K562 (cell line): ENCODE data around the gene AURKB. TPM values are rescaled to one million over a fixed set of nuclear protein-coding genes. Genes with fewer than 3 reads are reported as not detected.

Experiments
- BRD9 ChIP-seq: fragments of 450-650 bp; IDR thresholded peaks from 2 replicates; pipeline ENCODE4 v1.6.1; 2018; ENCODE audit warnings: low read depth; ENCODE audit not compliant: partially characterized antibody
- COPS2 ChIP-seq: fragments of 450-650 bp; conservative IDR thresholded peaks from 2 replicates; pipeline ENCODE4 v1.6.1; 2016; ENCODE audit warnings: mild to moderate bottlenecking, moderate library complexity
- ETV1 ChIP-seq: fragments of 450-650 bp; conservative IDR thresholded peaks from 2 replicates; pipeline ENCODE4 v1.6.1; 2016; ENCODE audit warnings: missing genetic modification characterization, control low read depth, low read depth, missing compliant biosample characterization
- GTF2F1 ChIP-seq: IDR thresholded peaks from 2 replicates; pipeline ENCODE4 v1.6.1; 2011; ENCODE audit warnings: low read depth, low read length, improper control_type of control experiment
- RBM34 ChIP-seq: fragments of 200-400 bp; formaldehyde crosslinking; IDR thresholded peaks from 2 replicates; pipeline ENCODE4 v1.6.1; 2018; ENCODE audit warnings: low read length, borderline replicate concordance; ENCODE audit not compliant: insufficient read depth
- RFX1 ChIP-seq: fragments of 450-650 bp; IDR thresholded peaks from 2 replicates; pipeline ENCODE4 v1.6.1; 2016; ENCODE audit warnings: mild to moderate bottlenecking, moderate library complexity
- ZEB2 ChIP-seq: fragments of 450-650 bp; IDR thresholded peaks from 2 replicates; pipeline ENCODE4 v1.6.1; 2016
- ZFX ChIP-seq: sonication (generic); formaldehyde crosslinking; IDR thresholded peaks from 2 replicates; pipeline ENCODE4 v1.8.0; 2022; ENCODE audit warnings: mild to moderate bottlenecking, missing genetic modification reagents, moderate library complexity
- ZNF133 ChIP-seq: fragments of 250-450 bp; sonication (Bioruptor Pico); IDR thresholded peaks from 2 replicates; pipeline ENCODE4 v1.4.0; 2020; ENCODE audit warnings: mild to moderate bottlenecking
- ZNF263 ChIP-seq: sonication (generic); formaldehyde crosslinking; IDR thresholded peaks from 2 replicates; pipeline ENCODE4 v1.8.0; 2022; ENCODE audit warnings: mild to moderate bottlenecking, missing genetic modification reagents, borderline replicate concordance
- ZNF79 ChIP-seq: fragments of 250-450 bp; sonication (Bioruptor Pico); IDR thresholded peaks from 2 replicates; pipeline ENCODE4 v1.4.0; 2020; ENCODE audit warnings: low read depth, mild to moderate bottlenecking, moderate library complexity
- polyA plus RNA-seq, 8 experiments: library from polyadenylated mRNA; depleted of rRNA in 4 of 8; stranded (reverse) in 5 of 8; unstranded in 3 of 8; fragments of >200 nt; fragmentation: Nextera tagmentation in 2 of 8; fragmentation: Illumina TruSeq in 1 of 8; extraction: Ambion mirVana in 2 of 8; extraction: Trizol in 1 of 8; gene quantifications; 2 replicates each; pipeline versions ENCODE4 v1.2.1 to v1.2.3, GENCODE V29; 2011 to 2014; ENCODE audit warnings: inconsistent platforms in 1 of 8, missing spikeins in 1 of 8
- total RNA-seq, 7 experiments: library from RNA; depleted of rRNA in 6 of 7; stranded (reverse); fragments of >200 nt in 6 of 7; fragmentation: Illumina TruSeq in 2 of 7; extraction: Trizol in 2 of 7; gene quantifications; 2 replicates each; pipeline versions ENCODE4 v1.2.1 to v1.2.3, GENCODE V29; 2011 to 2021; ENCODE audit warnings: low replicate concordance in 1 of 7
- TF ChIP-seq, protein P1 (sequence below): fragments of 450-650 bp; IDR thresholded peaks from one replicate; pipeline ENCODE4 v1.6.1; 2018; ENCODE audit warnings: mild to moderate bottlenecking, moderate library complexity; ENCODE audit not compliant: partially characterized antibody
- TF ChIP-seq, protein P2 (sequence below), 2 experiments: fragments of 450-650 bp in 1 of 2; IDR thresholded peaks; 2 replicates each; pipeline ENCODE4 v1.6.1; 2011 to 2017; ENCODE audit warnings: low read depth in 2 of 2, antibody characterized with exemption in 1 of 2, borderline replicate concordance in 1 of 2, low read length in 1 of 2, mild to moderate bottlenecking in 1 of 2, mixed read lengths in 1 of 2; ENCODE audit not compliant: control insufficient read depth in 1 of 2
- TF ChIP-seq, protein P3 (sequence below): fragments of 450-650 bp; IDR thresholded peaks from 2 replicates; pipeline ENCODE4 v1.6.1; 2017; ENCODE audit warnings: mild to moderate bottlenecking, moderate library complexity
- TF ChIP-seq, protein P4 (sequence below): sonication (generic); formaldehyde crosslinking; IDR thresholded peaks from 2 replicates; pipeline ENCODE4 v1.8.0; 2023; ENCODE audit warnings: missing genetic modification reagents, mild to moderate bottlenecking, borderline replicate concordance

Gene AURKB
- total and polyA plus RNA-seq, 9 of the 15 experiments (the other 6 are each of a cell fraction or from before 2014, with no cell fraction given), result 27.2 to 114 (median 74.8) TPM

DNA sequence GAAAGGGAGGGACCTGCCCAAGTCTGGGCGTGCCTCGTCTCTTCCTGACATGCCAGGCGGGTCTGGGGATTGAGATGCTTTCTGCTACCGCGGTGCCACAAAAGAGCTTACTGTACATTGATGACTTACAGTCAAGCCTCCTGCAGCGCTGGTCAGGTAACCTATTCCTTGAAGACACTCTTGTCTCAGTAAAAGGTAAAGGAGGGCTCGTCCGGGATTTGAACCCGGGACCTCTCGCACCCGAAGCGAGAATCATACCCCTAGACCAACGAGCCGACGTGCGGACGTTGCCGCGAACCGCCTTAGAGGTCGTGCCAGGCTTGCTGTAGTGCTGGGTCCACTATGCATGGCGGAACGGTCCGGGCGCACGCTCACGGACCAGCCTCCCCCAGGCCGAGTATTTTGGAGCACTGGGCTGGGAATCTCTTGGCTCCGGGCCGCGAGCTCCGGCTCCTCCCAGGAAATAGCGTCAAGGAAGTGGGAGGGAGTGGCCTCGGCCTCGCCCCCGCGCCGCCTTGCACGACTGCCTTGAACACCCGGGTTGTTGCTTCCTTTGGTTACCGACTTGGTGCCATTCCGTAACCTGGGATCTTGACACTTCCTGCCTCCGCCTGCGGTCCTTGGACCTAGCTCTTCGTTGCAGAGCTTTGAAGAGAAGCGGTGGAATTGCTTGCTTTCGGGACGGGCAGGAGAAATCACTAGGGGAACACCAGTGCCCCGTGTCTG lies 12.4 kb upstream of the AURKB start (continued):
- TF ChIP-seq ZNF79 (CRISPR knock-in tag), result no peak
- TF ChIP-seq BRD9, result peak; percentile 20
- TF ChIP-seq RBM34, result no peak
- TF ChIP-seq, protein P1, sequence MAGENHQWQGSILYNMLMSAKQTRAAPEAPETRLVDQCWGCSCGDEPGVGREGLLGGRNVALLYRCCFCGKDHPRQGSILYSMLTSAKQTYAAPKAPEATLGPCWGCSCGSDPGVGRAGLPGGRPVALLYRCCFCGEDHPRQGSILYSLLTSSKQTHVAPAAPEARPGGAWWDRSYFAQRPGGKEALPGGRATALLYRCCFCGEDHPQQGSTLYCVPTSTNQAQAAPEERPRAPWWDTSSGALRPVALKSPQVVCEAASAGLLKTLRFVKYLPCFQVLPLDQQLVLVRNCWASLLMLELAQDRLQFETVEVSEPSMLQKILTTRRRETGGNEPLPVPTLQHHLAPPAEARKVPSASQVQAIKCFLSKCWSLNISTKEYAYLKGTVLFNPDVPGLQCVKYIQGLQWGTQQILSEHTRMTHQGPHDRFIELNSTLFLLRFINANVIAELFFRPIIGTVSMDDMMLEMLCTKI, result no peak
- no peak for TF ChIP-seq ZNF133 (CRISPR knock-in tag)
- TF ChIP-seq, protein P2, sequence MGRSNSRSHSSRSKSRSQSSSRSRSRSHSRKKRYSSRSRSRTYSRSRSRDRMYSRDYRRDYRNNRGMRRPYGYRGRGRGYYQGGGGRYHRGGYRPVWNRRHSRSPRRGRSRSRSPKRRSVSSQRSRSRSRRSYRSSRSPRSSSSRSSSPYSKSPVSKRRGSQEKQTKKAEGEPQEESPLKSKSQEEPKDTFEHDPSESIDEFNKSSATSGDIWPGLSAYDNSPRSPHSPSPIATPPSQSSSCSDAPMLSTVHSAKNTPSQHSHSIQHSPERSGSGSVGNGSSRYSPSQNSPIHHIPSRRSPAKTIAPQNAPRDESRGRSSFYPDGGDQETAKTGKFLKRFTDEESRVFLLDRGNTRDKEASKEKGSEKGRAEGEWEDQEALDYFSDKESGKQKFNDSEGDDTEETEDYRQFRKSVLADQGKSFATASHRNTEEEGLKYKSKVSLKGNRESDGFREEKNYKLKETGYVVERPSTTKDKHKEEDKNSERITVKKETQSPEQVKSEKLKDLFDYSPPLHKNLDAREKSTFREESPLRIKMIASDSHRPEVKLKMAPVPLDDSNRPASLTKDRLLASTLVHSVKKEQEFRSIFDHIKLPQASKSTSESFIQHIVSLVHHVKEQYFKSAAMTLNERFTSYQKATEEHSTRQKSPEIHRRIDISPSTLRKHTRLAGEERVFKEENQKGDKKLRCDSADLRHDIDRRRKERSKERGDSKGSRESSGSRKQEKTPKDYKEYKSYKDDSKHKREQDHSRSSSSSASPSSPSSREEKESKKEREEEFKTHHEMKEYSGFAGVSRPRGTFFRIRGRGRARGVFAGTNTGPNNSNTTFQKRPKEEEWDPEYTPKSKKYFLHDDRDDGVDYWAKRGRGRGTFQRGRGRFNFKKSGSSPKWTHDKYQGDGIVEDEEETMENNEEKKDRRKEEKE (IDR thresholded peaks at IDR 0.05; ENCODE audit: borderline replicate concordance in 1 of 2, control insufficient read depth in 1 of 2, low read depth in 2 of 2, low read length in 1 of 2), result no peak
- no peak for TF ChIP-seq RFX1
- no peak for TF ChIP-seq ETV1 (tag)
- 0 out of 2 replicates have a peak, but pooled peaks have one; percentile 15 for TF ChIP-seq ZEB2
- TF ChIP-seq GTF2F1, result no peak; the same call in 1 of the 2 replicates
- no peak for TF ChIP-seq ZFX (CRISPR knock-in tag)
- TF ChIP-seq, protein P3, sequence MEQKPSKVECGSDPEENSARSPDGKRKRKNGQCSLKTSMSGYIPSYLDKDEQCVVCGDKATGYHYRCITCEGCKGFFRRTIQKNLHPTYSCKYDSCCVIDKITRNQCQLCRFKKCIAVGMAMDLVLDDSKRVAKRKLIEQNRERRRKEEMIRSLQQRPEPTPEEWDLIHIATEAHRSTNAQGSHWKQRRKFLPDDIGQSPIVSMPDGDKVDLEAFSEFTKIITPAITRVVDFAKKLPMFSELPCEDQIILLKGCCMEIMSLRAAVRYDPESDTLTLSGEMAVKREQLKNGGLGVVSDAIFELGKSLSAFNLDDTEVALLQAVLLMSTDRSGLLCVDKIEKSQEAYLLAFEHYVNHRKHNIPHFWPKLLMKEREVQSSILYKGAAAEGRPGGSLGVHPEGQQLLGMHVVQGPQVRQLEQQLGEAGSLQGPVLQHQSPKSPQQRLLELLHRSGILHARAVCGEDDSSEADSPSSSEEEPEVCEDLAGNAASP, result no peak
- TF ChIP-seq, protein P4, sequence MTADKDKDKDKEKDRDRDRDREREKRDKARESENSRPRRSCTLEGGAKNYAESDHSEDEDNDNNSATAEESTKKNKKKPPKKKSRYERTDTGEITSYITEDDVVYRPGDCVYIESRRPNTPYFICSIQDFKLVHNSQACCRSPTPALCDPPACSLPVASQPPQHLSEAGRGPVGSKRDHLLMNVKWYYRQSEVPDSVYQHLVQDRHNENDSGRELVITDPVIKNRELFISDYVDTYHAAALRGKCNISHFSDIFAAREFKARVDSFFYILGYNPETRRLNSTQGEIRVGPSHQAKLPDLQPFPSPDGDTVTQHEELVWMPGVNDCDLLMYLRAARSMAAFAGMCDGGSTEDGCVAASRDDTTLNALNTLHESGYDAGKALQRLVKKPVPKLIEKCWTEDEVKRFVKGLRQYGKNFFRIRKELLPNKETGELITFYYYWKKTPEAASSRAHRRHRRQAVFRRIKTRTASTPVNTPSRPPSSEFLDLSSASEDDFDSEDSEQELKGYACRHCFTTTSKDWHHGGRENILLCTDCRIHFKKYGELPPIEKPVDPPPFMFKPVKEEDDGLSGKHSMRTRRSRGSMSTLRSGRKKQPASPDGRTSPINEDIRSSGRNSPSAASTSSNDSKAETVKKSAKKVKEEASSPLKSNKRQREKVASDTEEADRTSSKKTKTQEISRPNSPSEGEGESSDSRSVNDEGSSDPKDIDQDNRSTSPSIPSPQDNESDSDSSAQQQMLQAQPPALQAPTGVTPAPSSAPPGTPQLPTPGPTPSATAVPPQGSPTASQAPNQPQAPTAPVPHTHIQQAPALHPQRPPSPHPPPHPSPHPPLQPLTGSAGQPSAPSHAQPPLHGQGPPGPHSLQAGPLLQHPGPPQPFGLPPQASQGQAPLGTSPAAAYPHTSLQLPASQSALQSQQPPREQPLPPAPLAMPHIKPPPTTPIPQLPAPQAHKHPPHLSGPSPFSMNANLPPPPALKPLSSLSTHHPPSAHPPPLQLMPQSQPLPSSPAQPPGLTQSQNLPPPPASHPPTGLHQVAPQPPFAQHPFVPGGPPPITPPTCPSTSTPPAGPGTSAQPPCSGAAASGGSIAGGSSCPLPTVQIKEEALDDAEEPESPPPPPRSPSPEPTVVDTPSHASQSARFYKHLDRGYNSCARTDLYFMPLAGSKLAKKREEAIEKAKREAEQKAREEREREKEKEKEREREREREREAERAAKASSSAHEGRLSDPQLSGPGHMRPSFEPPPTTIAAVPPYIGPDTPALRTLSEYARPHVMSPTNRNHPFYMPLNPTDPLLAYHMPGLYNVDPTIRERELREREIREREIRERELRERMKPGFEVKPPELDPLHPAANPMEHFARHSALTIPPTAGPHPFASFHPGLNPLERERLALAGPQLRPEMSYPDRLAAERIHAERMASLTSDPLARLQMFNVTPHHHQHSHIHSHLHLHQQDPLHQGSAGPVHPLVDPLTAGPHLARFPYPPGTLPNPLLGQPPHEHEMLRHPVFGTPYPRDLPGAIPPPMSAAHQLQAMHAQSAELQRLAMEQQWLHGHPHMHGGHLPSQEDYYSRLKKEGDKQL (CRISPR knock-in tag), result no peak
- 0 out of 2 replicates have a peak, but pooled peaks have one; percentile 31 for TF ChIP-seq ZNF263 (CRISPR knock-in tag)
- TF ChIP-seq COPS2, result no peak
